Bronchial epithelial cell (primary cell): ENCODE measurements around the gene PPOX. TPM values are rescaled to one million over a fixed set of nuclear protein-coding genes. Genes with fewer than 3 reads are reported as not detected.

Experiments
- DNase-seq: peaks from one replicate; pipeline ENCODE4 v3.0.0-alpha.2; 2010; ENCODE audit warnings: low read depth
- FAIRE-seq: peaks from 2 replicates; lab custom pipeline; 2011; peaks lifted over from hg19 to GRCh38; lab: Jason Lieb, UNC
- H3K27me3 ChIP-seq: 2 replicates; pipeline ENCODE4 v1.5.1; 2011; ENCODE audit warnings: low read length; ENCODE audit not compliant: control insufficient read depth, insufficient read depth
- H3K36me3 ChIP-seq: 2 replicates; pipeline ENCODE4 v1.5.1; 2011; ENCODE audit warnings: low read length; ENCODE audit not compliant: control insufficient read depth, insufficient read depth
- H3K4me3 ChIP-seq: 2 replicates; pipeline ENCODE4 v1.5.1; 2011; ENCODE audit warnings: mild to moderate bottlenecking, low read depth, low read length, control low read depth
- CTCF ChIP-seq: IDR thresholded peaks from 2 replicates; pipeline ENCODE4 v1.5.1; 2011; ENCODE audit warnings: mild to moderate bottlenecking, moderate library complexity, low read length, control low read depth, inconsistent platforms; ENCODE audit not compliant: insufficient read depth, severe bottlenecking
- total RNA-seq: library from RNA; depleted of rRNA; stranded (reverse); fragments of >200 nt; gene quantifications from 2 replicates; pipeline ENCODE4 v1.2.1, GENCODE V29; 2014

PPOX gene
- total RNA-seq, 1 donor from 2014 or later = 10.0 TPM

GRCh38 chr1:161132410-161133219 is 33.6 kb upstream of the PPOX start, which contains the start of gene DEDD:
Gene DEDD, minus strand, starts transcription at chr1:161132667. Its CDS starts 8,205 bp downstream, at chr1:161124462.
- Histone ChIP-seq H3K36me3 (no peaks in the 10 kb centered on the region), H3K27me3 (no peaks in the 10 kb centered on the region), H3K4me3 (peak within 1 kb of the TSS; percentile 78)
- peak; percentile 12 for TF ChIP-seq CTCF
- no peak for FAIRE-seq
- DNase-seq = peak; percentile 94

- no peak for DNase-seq
Observed at GRCh38 chr1:161133220-161133740, 32.9 kb upstream of the PPOX start.

GRCh38 chr1:161137881-161138280 is 28.3 kb upstream of the PPOX start:
- no peak for FAIRE-seq
- Histone ChIP-seq H3K27me3 (no peaks in the 10 kb centered on the region), H3K4me3 (no peak overlapping the region), H3K36me3 (no peaks in the 10 kb centered on the region)
- TF ChIP-seq CTCF = no peak
- DNase-seq = no peak

More at GRCh38 chr1:161133220-161133740, 32.9 kb upstream of the PPOX start:
- TF ChIP-seq CTCF = no peak
- Histone ChIP-seq H3K36me3 (no peaks in the 10 kb centered on the region), H3K4me3 (peak overlapping the region; percentile 78), H3K27me3 (no peaks in the 10 kb centered on the region)
- no peak for FAIRE-seq

GRCh38 chr1:161138431-161138830 is 27.8 kb upstream of the PPOX start:
- DNase-seq (no peak), FAIRE-seq (no peak)
- TF ChIP-seq CTCF = no peak
- Histone ChIP-seq H3K27me3 (no peaks in the 10 kb centered on the region), H3K4me3 (no peak overlapping the region), H3K36me3 (no peaks in the 10 kb centered on the region)

GRCh38 chr1:161139766-161140165 is 26.5 kb upstream of the PPOX start:
- no peaks in the 10 kb centered on the region for H3K36me3 ChIP-seq
- FAIRE-seq = no peak
- no peak overlapping the region for H3K4me3 ChIP-seq
- peak; percentile 57 for DNase-seq
- TF ChIP-seq CTCF = peak; percentile 39
- H3K27me3 ChIP-seq = no peaks in the 10 kb centered on the region
